ENCODE data around the gene ARHGDIB. TPM values are rescaled to one million over a fixed set of nuclear protein-coding genes. Genes with fewer than 3 reads are reported as not detected.

ARHGDIB gene
- total and polyA plus RNA-seq, 12 donors, result 28.3 to 196 (median 137) TPM

- Histone ChIP-seq H3K27ac (no peak overlapping the region), H3K4me1 (replicated peaks in 1 of 2) (peaks cover 0 to 13% of the 10 kb centered on the region in 2 donors)
- intact Hi-C loops (cut with DNase I), result no loop called here
Observed at GRCh38 chr12:15005064-15005463, 43.7 kb upstream of the ARHGDIB start.

GRCh38 chr12:15004421-15004820, 43.0 kb upstream of the ARHGDIB start:
- no peak overlapping the region for H3K27ac ChIP-seq
- DNase-seq, result no peak
- no peak overlapping the region for H3K4me3 ChIP-seq
- intact Hi-C loops (cut with DNase I), result loop anchor here in 1 of 2 donors (5.0 kb wide), 1 partner anchor 218 kb away; the partner anchor contains the start of gene RERG
- H3K27me3 ChIP-seq, result no peaks in the 10 kb centered on the region
- no peaks in the 10 kb centered on the region for H3K9me3 ChIP-seq (replicated peaks in 1 of 3)
- peaks cover 0 to 18% of the 10 kb centered on the region in 2 donors for H3K4me1 ChIP-seq (replicated peaks in 1 of 2)
- 80 to 95% (median 89%) methylated on average over 2 of the region's 2 CpGs for WGBS, 4 donors
- H3K36me3 ChIP-seq (replicated peaks in 1 of 2), result no peaks in the 10 kb centered on the region
- TF ChIP-seq POLR2A (IDR thresholded peaks at IDR 0.05) (no peak), CTCF (IDR thresholded peaks at IDR 0.05) (no peak)

More at GRCh38 chr12:15005064-15005463, 43.7 kb upstream of the ARHGDIB start:
- Histone ChIP-seq H3K4me3 (no peak overlapping the region), H3K9me3 (replicated peaks in 1 of 3) (no peaks in the 10 kb centered on the region), H3K36me3 (replicated peaks in 1 of 2) (no peaks in the 10 kb centered on the region), H3K27me3 (no peaks in the 10 kb centered on the region)
- TF ChIP-seq CTCF (IDR thresholded peaks at IDR 0.05), result no peak
- TF ChIP-seq POLR2A (IDR thresholded peaks at IDR 0.05), result no peak
- DNase-seq, result no peak

GRCh38 chr12:15001733-15002382, 40.5 kb upstream of the ARHGDIB start:
- peak overlapping the region in 1 of 5 donors; percentile 26 for H3K27ac ChIP-seq
- H3K4me3 ChIP-seq, result no peak overlapping the region
- intact Hi-C loops (cut with DNase I), result loop anchor here in 1 of 2 donors (5.0 kb wide), 1 partner anchor 220 kb away; the partner anchor contains the start of gene RERG

GRCh38 chr12:15000575-15000974, 39.2 kb upstream of the ARHGDIB start:
- H3K4me3 ChIP-seq, result no peak overlapping the region
- 91 to 95% (median 93%) methylated on average over 2 of the region's 2 CpGs for WGBS, 4 donors
- DNase-seq, result no peak
- no peaks in the 10 kb centered on the region for H3K27me3 ChIP-seq
- H3K36me3 ChIP-seq (replicated peaks in 1 of 2), result no peaks in the 10 kb centered on the region
- H3K4me1 ChIP-seq (replicated peaks in 1 of 2), result peaks cover 0 to 21% of the 10 kb centered on the region in 2 donors
- TF ChIP-seq POLR2A (IDR thresholded peaks at IDR 0.05) (no peak), CTCF (IDR thresholded peaks at IDR 0.05) (no peak)
- H3K9me3 ChIP-seq (replicated peaks in 1 of 3), result no peaks in the 10 kb centered on the region
- no peak overlapping the region for H3K27ac ChIP-seq
- intact Hi-C loops (cut with DNase I), result loop anchor here in 1 of 2 donors (5.0 kb wide), 1 partner anchor 222 kb away; the partner anchor contains the start of gene RERG

More at GRCh38 chr12:15001733-15002382, 40.5 kb upstream of the ARHGDIB start:
- no peaks in the 10 kb centered on the region for H3K27me3 ChIP-seq
- H3K9me3 ChIP-seq (replicated peaks in 1 of 3), result no peaks in the 10 kb centered on the region
- WGBS, 4 donors, result 13 to 23% (median 18%) methylated on average over 6 of the region's 6 CpGs
- H3K36me3 ChIP-seq (replicated peaks in 1 of 2), result no peaks in the 10 kb centered on the region
- TF ChIP-seq CTCF (IDR thresholded peaks at IDR 0.05) (no peak), POLR2A (IDR thresholded peaks at IDR 0.05) (no peak)
- peak in 6 of 7 donors; percentile 53 to 79 (median 62) for DNase-seq
- H3K4me1 ChIP-seq (replicated peaks in 1 of 2), result peaks cover 0 to 21% of the 10 kb centered on the region in 2 donors

Data from adrenal gland (tissue), 12 donors.